SHP77 (cell line): Measurements from ENCODE around the gene ASCC1.
"Not testable (repeated sequence)": the region's sequence is repeated elsewhere in the genome, so short reads cannot be mapped to it uniquely, and the experiment has no call there.

Experiments
- DNase-seq, 2 experiments: peaks; one replicate each; lab custom pipeline; 2025; lab: John Stamatoyannopoulos, UW

The ASCC1 gene

GRCh38 chr10:72170263-72170662 is 45.8 kb downstream of the ASCC1 start:
- DNase-seq: no peak

GRCh38 chr10:72167118-72167517 is 49.0 kb downstream of the ASCC1 start:
- no peak for DNase-seq

- no peak for DNase-seq
These were observed 51.5 kb downstream of the ASCC1 start for GRCh38 chr10:72164617-72165016.

GRCh38 chr10:72162978-72163377 is 53.1 kb downstream of the ASCC1 start:
- no peak for DNase-seq

GRCh38 chr10:72158176-72158575 is 57.9 kb downstream of the ASCC1 start:
- DNase-seq: no peak

GRCh38 chr10:72156223-72156622 is 59.9 kb downstream of the ASCC1 start:
- DNase-seq: no peak

- DNase-seq: no peak
These were observed 63.8 kb downstream of the ASCC1 start for GRCh38 chr10:72152286-72152685.

- not testable (repeated sequence) for DNase-seq
These were observed 65.2 kb downstream of the ASCC1 start for GRCh38 chr10:72150746-72151478.

- not testable (repeated sequence) for DNase-seq
These were observed 68.8 kb downstream of the ASCC1 start for GRCh38 chr10:72147324-72147584.

- no peak for DNase-seq
These were observed 69.3 kb downstream of the ASCC1 start for GRCh38 chr10:72146559-72147323.

GRCh38 chr10:72146071-72146470 is 70.0 kb downstream of the ASCC1 start:
- DNase-seq: no peak

GRCh38 chr10:72145657-72146056 is 70.4 kb downstream of the ASCC1 start:
- DNase-seq: no peak

GRCh38 chr10:72140850-72141249 is 75.2 kb downstream of the ASCC1 start:
- DNase-seq: no peak

GRCh38 chr10:72140174-72140573 is 75.9 kb downstream of the ASCC1 start:
- DNase-seq: no peak

- DNase-seq: no peak
These were observed 78.5 kb downstream of the ASCC1 start for GRCh38 chr10:72137583-72137982.

GRCh38 chr10:72136225-72136624 is 79.9 kb downstream of the ASCC1 start:
- DNase-seq: not testable (repeated sequence)

GRCh38 chr10:72134785-72135767 is 81.0 kb downstream of the ASCC1 start:
- no peak for DNase-seq

- no peak for DNase-seq
These were observed 82.6 kb downstream of the ASCC1 start for GRCh38 chr10:72133517-72133916.

GRCh38 chr10:72132854-72133253 is 83.2 kb downstream of the ASCC1 start:
- DNase-seq: no peak

- DNase-seq: no peak
These were observed 88.5 kb downstream of the ASCC1 start for GRCh38 chr10:72127571-72127970.

GRCh38 chr10:72126872-72127232 is 89.2 kb downstream of the ASCC1 start:
- DNase-seq: no peak

- DNase-seq: no peak
These were observed 89.7 kb downstream of the ASCC1 start for GRCh38 chr10:72126184-72126871.
